GM18507 (cell line): ENCODE measurements around the gene MRPL43.
A peak's percentile ranks its signal among the peaks of the same experiment; 100 is the strongest.

Experiments used
- DNase-seq: peaks from one replicate; pipeline ENCODE4 v3.0.0; 2011; ENCODE audit warnings: low read depth; ENCODE audit not compliant: insufficient read length; ENCODE audit errors: extremely low spot score
- FAIRE-seq: peaks from 2 replicates; lab custom pipeline; 2011; peaks lifted over from hg19 to GRCh38; lab: Jason Lieb, UNC

The MRPL43 gene

GRCh38 chr10:101021239-101021638 lies 33.9 kb upstream of the MRPL43 start:
- no peak for DNase-seq
- no peak for FAIRE-seq

GRCh38 chr10:101020427-101021075 lies 33.3 kb upstream of the MRPL43 start:
- FAIRE-seq: no peak

GRCh38 chr10:101019440-101019703 lies 32.1 kb upstream of the MRPL43 start:
- no peak for FAIRE-seq

More at GRCh38 chr10:101020427-101021075, 33.3 kb upstream of the MRPL43 start:
- no peak for DNase-seq

GRCh38 chr10:101018600-101019439 lies 31.5 kb upstream of the MRPL43 start:
- FAIRE-seq (peak; percentile 51), DNase-seq (peak; percentile 50)

More at GRCh38 chr10:101019440-101019703, 32.1 kb upstream of the MRPL43 start:
- no peak for DNase-seq

- no peak for DNase-seq
- no peak for FAIRE-seq
Observed at GRCh38 chr10:101018118-101018599, 30.9 kb upstream of the MRPL43 start.

- no peak for FAIRE-seq
- no peak for DNase-seq
Observed at GRCh38 chr10:101016814-101017213, 29.5 kb upstream of the MRPL43 start.

GRCh38 chr10:101015582-101015973 lies 28.3 kb upstream of the MRPL43 start:
- DNase-seq: no peak
- FAIRE-seq: no peak

- FAIRE-seq: no peak
- DNase-seq: no peak
Observed at GRCh38 chr10:101014966-101015581, 27.8 kb upstream of the MRPL43 start.

GRCh38 chr10:101014230-101014884 lies 27.1 kb upstream of the MRPL43 start:
- peak; percentile 92 for FAIRE-seq

GRCh38 chr10:101013365-101013825 lies 26.1 kb upstream of the MRPL43 start:
- no peak for FAIRE-seq

More at GRCh38 chr10:101014230-101014884, 27.1 kb upstream of the MRPL43 start:
- no peak for DNase-seq

GRCh38 chr10:101012525-101013364 lies 25.4 kb upstream of the MRPL43 start:
- no peak for DNase-seq
- peak; percentile 92 for FAIRE-seq

More at GRCh38 chr10:101013365-101013825, 26.1 kb upstream of the MRPL43 start:
- no peak for DNase-seq

GRCh38 chr10:101011517-101012423 lies 24.5 kb upstream of the MRPL43 start:
- DNase-seq (no peak), FAIRE-seq (no peak)

GRCh38 chr10:101010329-101010728 lies 23.0 kb upstream of the MRPL43 start:
- FAIRE-seq (no peak), DNase-seq (no peak)

- FAIRE-seq (no peak), DNase-seq (no peak)
Observed at GRCh38 chr10:101008823-101009423, 21.6 kb upstream of the MRPL43 start.

GRCh38 chr10:101007915-101008822 lies 20.9 kb upstream of the MRPL43 start:
- no peak for DNase-seq
- FAIRE-seq: no peak

GRCh38 chr10:101007099-101007711 lies 19.9 kb upstream of the MRPL43 start:
- FAIRE-seq: no peak
- no peak for DNase-seq
